GM23338 (cell line): ENCODE measurements around the gene FGF11. TPM values are rescaled to one million over a fixed set of nuclear protein-coding genes. Genes with fewer than 3 reads are reported as not detected.

ENCODE experiments used
- ATAC-seq: fragments of 200-7000 bp; cut with Tn5 transposase; 3 replicates; pipeline ENCODE4 v1.9.1; 2020
- DNase-seq: peaks from one replicate; pipeline ENCODE4 v3.0.0-alpha.2; 2015; ENCODE audit warnings: low spot score
- H2AFZ ChIP-seq: fragments of 200-600 bp; sonication (generic); 2 replicates; pipeline ENCODE4 v1.8.0; 2016; ENCODE audit warnings: antibody characterized with exemption, mild to moderate bottlenecking, moderate library complexity
- H3F3A ChIP-seq: fragments of 200-600 bp; sonication (generic); replicated peaks from 2 replicates; pipeline ENCODE4 v1.8.0; 2017; ENCODE audit warnings: antibody characterized with exemption, mixed run types, low read depth
- H3K27ac ChIP-seq: fragments of 200-600 bp; sonication (generic); 2 replicates; pipeline ENCODE4 v1.6.1; 2016; ENCODE audit warnings: low read depth
- H3K27me3 ChIP-seq: fragments of 200-600 bp; sonication (generic); 2 replicates; pipeline ENCODE4 v1.8.0; 2016; ENCODE audit warnings: mild to moderate bottlenecking, mixed run types, moderate library complexity; ENCODE audit not compliant: insufficient read depth
- H3K36me3 ChIP-seq: fragments of 200-600 bp; sonication (generic); 2 replicates; pipeline ENCODE4 v1.8.0; 2016; ENCODE audit warnings: mild to moderate bottlenecking; ENCODE audit not compliant: insufficient read depth
- H3K4me1 ChIP-seq: fragments of 200-600 bp; sonication (generic); 2 replicates; pipeline ENCODE4 v1.8.0; 2016; ENCODE audit warnings: mild to moderate bottlenecking, moderate library complexity; ENCODE audit not compliant: insufficient read depth
- H3K4me2 ChIP-seq: fragments of 200-600 bp; sonication (generic); 2 replicates; pipeline ENCODE4 v1.7.1; 2017; ENCODE audit warnings: mixed run types
- H3K4me3 ChIP-seq: fragments of 200-600 bp; sonication (generic); 2 replicates; pipeline ENCODE4 v1.6.1; 2016; ENCODE audit warnings: mixed run types
- H3K79me2 ChIP-seq: fragments of 200-600 bp; sonication (generic); replicated peaks from 2 replicates; pipeline ENCODE4 v1.8.0; 2017; ENCODE audit warnings: mild to moderate bottlenecking; ENCODE audit not compliant: insufficient read depth
- H3K9me2 ChIP-seq: fragments of 200-600 bp; sonication (generic); 2 replicates; pipeline ENCODE4 v1.8.0; 2017; ENCODE audit not compliant: insufficient read depth
- H4K20me1 ChIP-seq: fragments of 200-600 bp; sonication (generic); replicated peaks from 2 replicates; pipeline ENCODE4 v1.8.0; 2017; ENCODE audit warnings: mild to moderate bottlenecking; ENCODE audit not compliant: insufficient read depth
- H3K27ac Mint-ChIP-seq: 2 replicates; pipeline ENCODE4 v1.8.0; 2020; ENCODE audit warnings: inconsistent platforms, mild to moderate bottlenecking, moderate library complexity, mixed read lengths
- H3K27me3 Mint-ChIP-seq: 3 replicates; pipeline ENCODE4 v1.8.0; 2022; ENCODE audit warnings: low read depth, mild to moderate bottlenecking, moderate library complexity, mixed read lengths, inconsistent platforms; ENCODE audit not compliant: insufficient read depth, poor library complexity
- H3K36me3 Mint-ChIP-seq: 3 replicates; pipeline ENCODE4 v1.8.0; 2021; ENCODE audit warnings: low read depth, mild to moderate bottlenecking, inconsistent platforms, moderate library complexity, mixed read lengths
- H3K4me1 Mint-ChIP-seq: 3 replicates; pipeline ENCODE4 v1.8.0; 2020; ENCODE audit warnings: mild to moderate bottlenecking, inconsistent platforms, mixed read lengths
- H3K4me3 Mint-ChIP-seq: 3 replicates; pipeline ENCODE4 v1.8.0; 2021; ENCODE audit warnings: moderate library complexity, mild to moderate bottlenecking, inconsistent platforms, mixed read lengths
- H3K9me3 Mint-ChIP-seq: 3 replicates; pipeline ENCODE4 v1.8.0; 2020; ENCODE audit warnings: moderate library complexity, mild to moderate bottlenecking, inconsistent platforms, mixed read lengths
- ZNF462 ChIP-seq: fragments of 250-450 bp; sonication (Bioruptor Pico); IDR thresholded peaks from 2 replicates; pipeline ENCODE4 v1.5.0; 2020; ENCODE audit warnings: mild to moderate bottlenecking, moderate library complexity
- polyA plus RNA-seq: library from polyadenylated mRNA; unstranded; fragments of >200 nt; fragmentation: Nextera tagmentation; extraction: Ambion mirVana; gene quantifications from 2 replicates; pipeline ENCODE4 v1.2.1, GENCODE V29; 2016
- total RNA-seq: library from RNA; depleted of rRNA; stranded (reverse); fragments of >200 nt; shearing (Covaris generic); gene quantifications from 2 replicates; pipeline ENCODE4 v1.2.3, GENCODE V29; 2014
- TF ChIP-seq, protein P1 (sequence below), 2 experiments: fragments of 200-600 bp in 1 of 2; sonication (generic) in 1 of 2; conservative IDR thresholded peaks; 2 replicates each; pipeline versions ENCODE4 v1.5.1 to v1.6.1; 2016 to 2017; ENCODE audit warnings: antibody characterized with exemption in 2 of 2, low read depth in 2 of 2, mild to moderate bottlenecking in 2 of 2, moderate library complexity in 1 of 2

Gene FGF11
- total and polyA plus RNA-seq, 2 experiments from 2014 or later = 11.1 to 16.6 TPM

DNA sequence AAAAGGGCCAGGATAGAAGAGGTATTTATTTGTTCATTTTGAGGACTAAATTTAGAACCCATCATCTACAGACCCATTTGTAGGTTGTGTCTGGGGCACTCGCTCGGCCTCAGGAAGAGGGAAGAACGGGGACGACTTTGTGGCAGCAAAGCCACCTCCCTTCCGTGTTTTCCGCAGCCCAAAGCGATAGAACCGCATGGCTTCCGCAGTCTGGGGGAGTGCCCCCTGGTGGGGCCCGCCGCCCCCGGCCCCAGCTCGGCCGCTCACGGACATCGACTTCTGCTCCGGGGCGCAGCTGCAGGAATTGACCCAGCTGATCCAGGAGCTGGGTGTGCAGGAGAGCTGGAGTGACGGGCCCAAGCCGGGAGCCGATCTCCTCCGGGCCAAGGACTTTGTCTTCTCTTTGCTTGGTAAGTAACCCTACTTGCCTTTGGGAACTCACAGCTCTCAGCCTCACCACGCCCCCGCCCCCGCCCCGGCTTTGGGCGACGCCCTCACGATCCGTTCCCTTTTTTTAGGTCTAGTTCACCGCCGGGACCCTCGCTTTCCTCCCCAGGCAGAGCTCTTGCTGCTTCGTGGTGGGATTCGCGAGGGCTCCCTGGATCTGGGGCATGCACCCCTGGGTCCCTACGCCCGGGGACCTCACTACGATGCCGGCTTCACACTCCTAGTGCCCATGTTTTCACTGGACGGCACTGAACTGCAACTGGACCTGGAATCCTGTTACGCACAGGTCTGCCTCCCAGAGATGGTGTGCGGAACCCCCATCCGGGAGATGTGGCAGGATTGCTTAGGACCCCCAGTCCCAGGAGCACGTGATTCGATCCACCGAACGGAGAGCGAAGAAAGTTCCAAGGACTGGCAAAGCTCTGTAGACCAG, 3.4 kb upstream of the FGF11 start:
- no peaks in the 10 kb centered on the region for H3K36me3 ChIP-seq
- peak overlapping the region; percentile 84 for H3K4me3 Mint-ChIP-seq
- ATAC-seq (peak; percentile 11), DNase-seq (peak; percentile 80)
- TF ChIP-seq, protein P1, sequence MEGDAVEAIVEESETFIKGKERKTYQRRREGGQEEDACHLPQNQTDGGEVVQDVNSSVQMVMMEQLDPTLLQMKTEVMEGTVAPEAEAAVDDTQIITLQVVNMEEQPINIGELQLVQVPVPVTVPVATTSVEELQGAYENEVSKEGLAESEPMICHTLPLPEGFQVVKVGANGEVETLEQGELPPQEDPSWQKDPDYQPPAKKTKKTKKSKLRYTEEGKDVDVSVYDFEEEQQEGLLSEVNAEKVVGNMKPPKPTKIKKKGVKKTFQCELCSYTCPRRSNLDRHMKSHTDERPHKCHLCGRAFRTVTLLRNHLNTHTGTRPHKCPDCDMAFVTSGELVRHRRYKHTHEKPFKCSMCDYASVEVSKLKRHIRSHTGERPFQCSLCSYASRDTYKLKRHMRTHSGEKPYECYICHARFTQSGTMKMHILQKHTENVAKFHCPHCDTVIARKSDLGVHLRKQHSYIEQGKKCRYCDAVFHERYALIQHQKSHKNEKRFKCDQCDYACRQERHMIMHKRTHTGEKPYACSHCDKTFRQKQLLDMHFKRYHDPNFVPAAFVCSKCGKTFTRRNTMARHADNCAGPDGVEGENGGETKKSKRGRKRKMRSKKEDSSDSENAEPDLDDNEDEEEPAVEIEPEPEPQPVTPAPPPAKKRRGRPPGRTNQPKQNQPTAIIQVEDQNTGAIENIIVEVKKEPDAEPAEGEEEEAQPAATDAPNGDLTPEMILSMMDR (conservative IDR thresholded peaks at IDR 0.05; ENCODE audit: low read depth in 2 of 2) = peak; percentile 34 to 44; a peak in 3 of 4 replicates
- no peak for TF ChIP-seq ZNF462
- H3K4me1 ChIP-seq = peaks cover 7% of the 10 kb centered on the region
- H3K4me3 ChIP-seq = peak overlapping the region; percentile 98
- H3K9me3 Mint-ChIP-seq = no peaks in the 10 kb centered on the region
- peaks cover 40% of the 10 kb centered on the region for H3K27me3 Mint-ChIP-seq
- peak overlapping the region; percentile 27 for H3K27ac ChIP-seq
- H3K4me2 ChIP-seq = peak overlapping the region; percentile 76
- no peaks in the 10 kb centered on the region for H3K79me2 ChIP-seq
- H3K9me2 ChIP-seq = 0 out of 2 replicates have a peak, but pooled peaks cover 12% of the 10 kb centered on the region
- no peaks in the 10 kb centered on the region; the same call in 1 of the 2 replicates for H4K20me1 ChIP-seq
- H3K4me1 Mint-ChIP-seq = peaks cover 18% of the 10 kb centered on the region
- H3K27me3 ChIP-seq = peaks cover 25% of the 10 kb centered on the region
- peaks cover 30% of the 10 kb centered on the region for H3F3A ChIP-seq
- peak overlapping the region; percentile 72 for H2AFZ ChIP-seq
- peak overlapping the region; percentile 91 for H3K27ac Mint-ChIP-seq
- H3K36me3 Mint-ChIP-seq = no peaks in the 10 kb centered on the region
